Measurements from ENCODE around the gene ITPA.
"Not testable (repeated sequence)": the region's sequence is repeated elsewhere in the genome, so short reads cannot be mapped to it uniquely, and the experiment has no call there.

The ITPA gene

GRCh38 chr20:3174442-3175261 lies 34.6 kb upstream of the ITPA start:
- TF ChIP-seq CTCF (IDR thresholded peaks at IDR 0.05) (no peak), ZFX (IDR thresholded peaks at IDR 0.05; ENCODE audit: borderline replicate concordance) (no peak)
- H3K27ac ChIP-seq: no peak overlapping the region

- H3K27ac ChIP-seq: no peak overlapping the region
Measured at GRCh38 chr20:3175270-3175669, 34.0 kb upstream of the ITPA start.

GRCh38 chr20:3177746-3178485 lies 31.4 kb upstream of the ITPA start:
- TF ChIP-seq ZFX (IDR thresholded peaks at IDR 0.05; ENCODE audit: borderline replicate concordance): no peak
- no peak for TF ChIP-seq CTCF (IDR thresholded peaks at IDR 0.05)
- no peak overlapping the region for H3K27ac ChIP-seq

More at GRCh38 chr20:3175270-3175669, 34.0 kb upstream of the ITPA start:
- no peak for TF ChIP-seq ZFX (IDR thresholded peaks at IDR 0.05; ENCODE audit: borderline replicate concordance)
- no peak for TF ChIP-seq CTCF (IDR thresholded peaks at IDR 0.05)

GRCh38 chr20:3180319-3180718 lies 29.0 kb upstream of the ITPA start:
- TF ChIP-seq CTCF (IDR thresholded peaks at IDR 0.05) (no peak), ZFX (IDR thresholded peaks at IDR 0.05; ENCODE audit: borderline replicate concordance) (no peak)
- no peak overlapping the region for H3K27ac ChIP-seq

- H3K27ac ChIP-seq: no peak overlapping the region
- TF ChIP-seq CTCF (IDR thresholded peaks at IDR 0.05): no peak
- no peak for TF ChIP-seq ZFX (IDR thresholded peaks at IDR 0.05; ENCODE audit: borderline replicate concordance)
Measured at GRCh38 chr20:3181270-3181669, 28.0 kb upstream of the ITPA start.

GRCh38 chr20:3182429-3182828 lies 26.9 kb upstream of the ITPA start:
- H3K27ac ChIP-seq: not testable (repeated sequence)

GRCh38 chr20:3183896-3184612 lies 25.2 kb upstream of the ITPA start:
- no peak for TF ChIP-seq CTCF (IDR thresholded peaks at IDR 0.05)
- TF ChIP-seq ZFX (IDR thresholded peaks at IDR 0.05; ENCODE audit: borderline replicate concordance): no peak
- no peak overlapping the region for H3K27ac ChIP-seq

GRCh38 chr20:3187861-3188260 lies 21.4 kb upstream of the ITPA start:
- H3K27ac ChIP-seq: not testable (repeated sequence)
